ENCODE data around the gene MAP3K20. TPM values are rescaled to one million over a fixed set of nuclear protein-coding genes. Genes with fewer than 3 reads are reported as not detected.

Gene MAP3K20
- total and polyA plus RNA-seq, 5 donors from 2014 or later: 1.3 to 1.9 (median 1.7) TPM

DNA sequence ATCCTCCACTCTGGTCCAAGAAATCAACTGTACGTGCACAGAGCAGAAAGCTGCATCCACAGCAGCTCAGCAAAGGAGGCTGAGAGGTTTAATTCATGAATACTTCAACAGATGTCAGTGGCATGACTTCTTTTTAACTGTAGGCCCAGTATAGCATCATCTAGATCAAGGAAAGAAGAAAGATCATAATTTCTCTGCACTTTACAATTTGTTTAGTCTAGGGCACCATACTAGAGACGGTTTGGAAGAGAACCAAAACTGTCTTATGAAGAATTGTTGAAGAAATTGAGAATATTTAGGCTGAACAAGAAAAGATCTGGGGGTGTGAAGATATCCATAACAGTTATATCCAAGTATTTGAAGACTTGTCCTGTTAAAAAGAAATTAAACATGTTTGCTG is 30.5 kb upstream of the MAP3K20 start:
- no peak overlapping the region for H3K4me3 ChIP-seq (ENCODE audit: low read depth, low read length)
- Mint-ChIP-seq H3K9me3 (no peaks in the 10 kb centered on the region), H3K4me3 (no peak overlapping the region), H3K36me3 (no peaks in the 10 kb centered on the region), H3K27ac (no peak overlapping the region), H3K27me3 (no peaks in the 10 kb centered on the region), H3K4me1 (no peaks in the 10 kb centered on the region)
- no peaks in the 10 kb centered on the region for H3K36me3 ChIP-seq (ENCODE audit: control insufficient read depth, insufficient read depth, low read length)
- no peak overlapping the region for H3K27ac ChIP-seq (ENCODE audit: insufficient read depth, low read length, poor library complexity, severe bottlenecking)
- H3K4me1 ChIP-seq (ENCODE audit: control insufficient read depth, insufficient read depth, low read length, poor library complexity, severe bottlenecking): no peaks in the 10 kb centered on the region
- DNase-seq (no peak), ATAC-seq (ENCODE audit: low read depth in 2 of 2) (no peak)
- H3K27me3 ChIP-seq (ENCODE audit: control insufficient read depth, insufficient read depth, low read length): no peaks in the 10 kb centered on the region
- no peaks in the 10 kb centered on the region for H3K9me3 ChIP-seq (ENCODE audit: control insufficient read depth in 2 of 2, low read length in 2 of 2)

DNA sequence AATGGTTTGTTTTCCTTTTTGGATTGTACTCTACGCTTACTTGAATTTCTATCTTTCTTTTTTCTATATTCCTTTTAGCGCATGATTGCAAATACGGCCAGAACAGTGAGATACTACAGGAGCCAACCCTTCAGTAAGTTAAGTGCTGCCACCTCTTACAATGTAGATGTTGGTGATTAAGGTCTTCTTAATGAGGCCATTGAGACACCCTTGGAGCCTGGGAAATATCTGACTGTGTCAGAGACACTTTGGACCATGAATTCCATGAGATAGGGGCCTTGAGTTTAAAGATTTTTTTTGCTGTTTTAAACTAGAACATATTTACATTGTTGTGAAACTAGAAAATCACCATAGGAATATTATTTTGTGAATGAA is 27.1 kb upstream of the MAP3K20 start:
- H3K4me1 Mint-ChIP-seq: no peaks in the 10 kb centered on the region
- H3K27ac Mint-ChIP-seq: no peak overlapping the region
- no peaks in the 10 kb centered on the region for H3K9me3 ChIP-seq (ENCODE audit: control insufficient read depth in 2 of 2, low read length in 2 of 2)

GRCh38 chr2:173048897-173049661 is 26.6 kb upstream of the MAP3K20 start:
- H3K4me1 ChIP-seq (ENCODE audit: control insufficient read depth, insufficient read depth, low read length, poor library complexity, severe bottlenecking): no peaks in the 10 kb centered on the region
- H3K4me3 Mint-ChIP-seq: no peak overlapping the region
- H3K27me3 Mint-ChIP-seq: peaks cover 8% of the 10 kb centered on the region
- no peaks in the 10 kb centered on the region for H3K27me3 ChIP-seq (ENCODE audit: control insufficient read depth, insufficient read depth, low read length)
- ATAC-seq (ENCODE audit: low read depth in 2 of 2): peak in 1 of 2 donors; percentile 39
- no peak overlapping the region for H3K27ac ChIP-seq (ENCODE audit: insufficient read depth, low read length, poor library complexity, severe bottlenecking)
- H3K36me3 ChIP-seq (ENCODE audit: control insufficient read depth, insufficient read depth, low read length): no peaks in the 10 kb centered on the region
- H3K36me3 Mint-ChIP-seq: no peaks in the 10 kb centered on the region
- no peaks in the 10 kb centered on the region for H3K9me3 ChIP-seq (ENCODE audit: control insufficient read depth in 2 of 2, low read length in 2 of 2)
- H3K4me3 ChIP-seq (ENCODE audit: low read depth, low read length): no peak overlapping the region
- peak in 1 of 3 donors; percentile 7 for DNase-seq
- H3K4me1 Mint-ChIP-seq: no peaks in the 10 kb centered on the region
- H3K9me3 Mint-ChIP-seq: peaks cover 0 to 1% (median 0%) of the 10 kb centered on the region in 7 donors
- H3K27ac Mint-ChIP-seq: no peak overlapping the region

More for the DNA sequence above, 27.1 kb upstream of the MAP3K20 start:
- H3K36me3 ChIP-seq (ENCODE audit: control insufficient read depth, insufficient read depth, low read length): no peaks in the 10 kb centered on the region
- DNase-seq: no peak
- no peak overlapping the region for H3K4me3 ChIP-seq (ENCODE audit: low read depth, low read length)
- Mint-ChIP-seq H3K4me3 (no peak overlapping the region), H3K27me3 (peaks cover 8% of the 10 kb centered on the region), H3K9me3 (peaks cover 0 to 1% (median 0%) of the 10 kb centered on the region in 7 donors), H3K36me3 (no peaks in the 10 kb centered on the region)
- no peaks in the 10 kb centered on the region for H3K27me3 ChIP-seq (ENCODE audit: control insufficient read depth, insufficient read depth, low read length)
- no peak overlapping the region for H3K27ac ChIP-seq (ENCODE audit: insufficient read depth, low read length, poor library complexity, severe bottlenecking)
- ATAC-seq (ENCODE audit: low read depth in 2 of 2): no peak
- H3K4me1 ChIP-seq (ENCODE audit: control insufficient read depth, insufficient read depth, low read length, poor library complexity, severe bottlenecking): no peaks in the 10 kb centered on the region

- Histone ChIP-seq H3K4me3 (ENCODE audit: low read depth, low read length) (no peak overlapping the region), H3K27ac (ENCODE audit: insufficient read depth, low read length, poor library complexity, severe bottlenecking) (no peak overlapping the region), H3K9me3 (ENCODE audit: control insufficient read depth in 2 of 2, low read length in 2 of 2) (no peaks in the 10 kb centered on the region), H3K36me3 (ENCODE audit: control insufficient read depth, insufficient read depth, low read length) (no peaks in the 10 kb centered on the region), H3K4me1 (ENCODE audit: control insufficient read depth, insufficient read depth, low read length, poor library complexity, severe bottlenecking) (no peaks in the 10 kb centered on the region), H3K27me3 (ENCODE audit: control insufficient read depth, insufficient read depth, low read length) (no peaks in the 10 kb centered on the region)
- ATAC-seq (ENCODE audit: low read depth in 2 of 2) (no peak), DNase-seq (no peak)
- H3K36me3 Mint-ChIP-seq: no peaks in the 10 kb centered on the region
- no peak overlapping the region for H3K4me3 Mint-ChIP-seq
- H3K27ac Mint-ChIP-seq: no peak overlapping the region
- no peaks in the 10 kb centered on the region for H3K4me1 Mint-ChIP-seq
- H3K9me3 Mint-ChIP-seq: peaks cover 0 to 1% (median 0%) of the 10 kb centered on the region in 7 donors
- H3K27me3 Mint-ChIP-seq: peaks cover 9% of the 10 kb centered on the region
Measured at GRCh38 chr2:173049831-173050230, 25.8 kb upstream of the MAP3K20 start.

DNA sequence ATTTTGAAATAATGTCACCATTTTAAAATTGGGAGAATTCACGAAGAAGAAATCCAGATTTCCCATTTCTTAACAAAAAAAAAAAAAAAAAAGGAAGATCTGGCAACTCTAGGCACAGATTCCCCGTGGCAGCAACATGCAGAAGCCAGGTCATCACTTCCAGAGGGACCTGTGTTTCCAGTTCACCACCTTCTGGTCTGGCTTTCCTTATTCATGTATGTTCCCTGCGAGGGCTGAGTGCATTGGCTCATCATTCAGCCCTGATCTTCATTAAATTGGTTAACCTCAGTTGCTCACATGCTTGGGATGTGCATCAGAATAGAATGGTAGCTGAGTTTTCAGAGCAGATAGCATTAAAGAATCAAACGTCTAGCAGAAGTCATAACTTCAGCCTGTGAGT is 25.0 kb upstream of the MAP3K20 start:
- H3K27me3 Mint-ChIP-seq: peaks cover 11% of the 10 kb centered on the region
- no peak overlapping the region for H3K4me3 ChIP-seq (ENCODE audit: low read depth, low read length)

DNA sequence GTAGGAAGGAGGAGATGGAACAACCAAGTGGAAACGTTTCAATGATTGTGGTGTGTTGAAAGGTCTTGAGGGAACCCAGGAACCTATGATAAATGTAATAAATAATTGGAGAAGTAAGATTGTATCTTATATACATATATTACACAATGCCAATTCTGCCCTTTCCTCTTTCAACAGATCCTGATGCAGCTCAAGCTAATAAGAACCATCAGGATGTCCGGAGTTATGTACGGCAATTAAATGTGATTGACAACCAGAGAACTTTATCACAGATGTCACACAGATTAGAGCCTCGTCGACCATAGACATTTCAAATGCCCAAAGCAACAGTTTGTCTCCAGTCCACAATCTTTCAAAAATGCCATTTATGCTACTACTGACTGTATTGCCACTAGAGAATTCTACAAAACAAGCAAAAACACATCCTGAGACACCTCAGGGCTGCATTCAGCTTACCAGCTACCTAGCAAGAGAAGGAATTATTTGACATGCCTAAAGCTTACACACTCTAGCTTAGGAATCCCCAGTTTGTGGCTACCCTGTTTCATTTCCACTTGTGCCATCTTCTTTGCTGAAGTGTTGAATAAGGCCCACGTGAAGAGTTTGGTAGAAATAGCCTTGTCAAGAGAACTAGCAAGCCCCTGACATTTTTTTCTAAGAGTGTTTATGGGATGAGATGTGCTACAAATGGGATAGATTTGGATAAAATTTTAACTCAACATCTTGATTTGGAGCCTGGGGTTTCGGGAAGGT is 24.0 kb upstream of the MAP3K20 start:
- no peaks in the 10 kb centered on the region for H3K36me3 Mint-ChIP-seq
- peaks cover 18% of the 10 kb centered on the region for H3K27me3 Mint-ChIP-seq
- H3K27ac Mint-ChIP-seq: no peak overlapping the region
- H3K9me3 ChIP-seq (ENCODE audit: control insufficient read depth in 2 of 2, low read length in 2 of 2): no peaks in the 10 kb centered on the region
- no peaks in the 10 kb centered on the region for H3K36me3 ChIP-seq (ENCODE audit: control insufficient read depth, insufficient read depth, low read length)
- no peak overlapping the region for H3K4me3 Mint-ChIP-seq
- no peak overlapping the region for H3K27ac ChIP-seq (ENCODE audit: insufficient read depth, low read length, poor library complexity, severe bottlenecking)
- ATAC-seq (ENCODE audit: low read depth in 2 of 2) (no peak), DNase-seq (no peak)
- peaks cover 0 to 1% (median 0%) of the 10 kb centered on the region in 7 donors for H3K9me3 Mint-ChIP-seq
- H3K4me3 ChIP-seq (ENCODE audit: low read depth, low read length): no peak overlapping the region
- H3K4me1 Mint-ChIP-seq: no peaks in the 10 kb centered on the region
- no peaks in the 10 kb centered on the region for H3K27me3 ChIP-seq (ENCODE audit: control insufficient read depth, insufficient read depth, low read length)
- H3K4me1 ChIP-seq (ENCODE audit: control insufficient read depth, insufficient read depth, low read length, poor library complexity, severe bottlenecking): no peaks in the 10 kb centered on the region

More for the DNA sequence above, 25.0 kb upstream of the MAP3K20 start:
- no peak for ATAC-seq (ENCODE audit: low read depth in 2 of 2)
- Histone ChIP-seq H3K4me1 (ENCODE audit: control insufficient read depth, insufficient read depth, low read length, poor library complexity, severe bottlenecking) (no peaks in the 10 kb centered on the region), H3K36me3 (ENCODE audit: control insufficient read depth, insufficient read depth, low read length) (no peaks in the 10 kb centered on the region), H3K27me3 (ENCODE audit: control insufficient read depth, insufficient read depth, low read length) (no peaks in the 10 kb centered on the region), H3K9me3 (ENCODE audit: control insufficient read depth in 2 of 2, low read length in 2 of 2) (no peaks in the 10 kb centered on the region), H3K27ac (ENCODE audit: insufficient read depth, low read length, poor library complexity, severe bottlenecking) (no peak overlapping the region)
- Mint-ChIP-seq H3K36me3 (no peaks in the 10 kb centered on the region), H3K9me3 (peaks cover 0 to 1% (median 0%) of the 10 kb centered on the region in 7 donors), H3K4me3 (no peak overlapping the region), H3K4me1 (no peaks in the 10 kb centered on the region), H3K27ac (no peak overlapping the region)
- DNase-seq: no peak

DNA sequence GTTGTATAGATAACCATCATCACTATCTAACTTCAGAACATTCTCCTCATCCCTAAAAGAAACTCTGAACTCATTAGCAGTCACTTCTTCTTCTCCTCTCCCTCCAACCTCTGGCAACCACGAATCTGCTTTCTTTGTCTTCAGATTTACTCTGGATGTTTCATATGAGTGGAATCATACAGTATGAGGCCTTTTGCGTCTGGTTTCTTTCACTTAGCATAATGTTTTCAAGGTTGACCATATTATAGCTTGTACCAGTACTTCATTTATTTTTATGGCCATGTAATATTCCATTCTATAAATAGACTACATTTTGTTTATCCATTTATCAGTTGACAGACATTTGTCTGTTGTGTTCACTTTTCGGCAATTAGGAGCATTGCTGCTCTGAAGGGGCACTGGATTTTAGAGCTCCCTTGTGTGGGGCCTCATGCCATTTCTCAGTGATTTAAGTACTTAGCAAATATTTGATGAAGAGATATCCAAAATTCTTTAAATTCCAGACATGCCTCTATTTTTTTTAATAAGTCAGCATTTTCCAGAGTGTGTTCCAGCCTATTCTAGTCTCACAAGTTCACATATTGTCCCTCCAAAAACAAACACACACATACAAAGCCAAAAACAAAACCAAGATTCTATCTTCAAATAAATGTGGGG is 22.5 kb upstream of the MAP3K20 start:
- no peak overlapping the region for H3K27ac Mint-ChIP-seq
- DNase-seq (no peak), ATAC-seq (ENCODE audit: low read depth in 2 of 2) (no peak)
- Histone ChIP-seq H3K4me3 (ENCODE audit: low read depth, low read length) (no peak overlapping the region), H3K4me1 (ENCODE audit: control insufficient read depth, insufficient read depth, low read length, poor library complexity, severe bottlenecking) (no peaks in the 10 kb centered on the region), H3K27me3 (ENCODE audit: control insufficient read depth, insufficient read depth, low read length) (peaks cover 3% of the 10 kb centered on the region), H3K36me3 (ENCODE audit: control insufficient read depth, insufficient read depth, low read length) (no peaks in the 10 kb centered on the region), H3K9me3 (ENCODE audit: control insufficient read depth in 2 of 2, low read length in 2 of 2) (no peaks in the 10 kb centered on the region), H3K27ac (ENCODE audit: insufficient read depth, low read length, poor library complexity, severe bottlenecking) (no peak overlapping the region)
- no peaks in the 10 kb centered on the region for H3K4me1 Mint-ChIP-seq
- no peaks in the 10 kb centered on the region for H3K36me3 Mint-ChIP-seq
- no peak overlapping the region for H3K4me3 Mint-ChIP-seq
- H3K9me3 Mint-ChIP-seq: peaks cover 0 to 3% (median 0%) of the 10 kb centered on the region in 7 donors
- H3K27me3 Mint-ChIP-seq: peaks cover 18% of the 10 kb centered on the region

Data from CD4-positive, CD25-positive, alpha-beta regulatory T cell (primary cell).